HG02678 (cell line): ENCODE measurements around the gene ZNF681.
"Not testable (repeated sequence)": the region's sequence is repeated elsewhere in the genome, so short reads cannot be mapped to it uniquely, and the experiment has no call there.

ENCODE experiments used
- ATAC-seq: cut with Tn5 transposase; IDR thresholded peaks from one replicate; pipeline ENCODE4 v1.9.1; 2021; ENCODE audit warnings: mild to moderate bottlenecking, moderate library complexity; ENCODE audit not compliant: unreplicated experiment

Gene ZNF681

DNA sequence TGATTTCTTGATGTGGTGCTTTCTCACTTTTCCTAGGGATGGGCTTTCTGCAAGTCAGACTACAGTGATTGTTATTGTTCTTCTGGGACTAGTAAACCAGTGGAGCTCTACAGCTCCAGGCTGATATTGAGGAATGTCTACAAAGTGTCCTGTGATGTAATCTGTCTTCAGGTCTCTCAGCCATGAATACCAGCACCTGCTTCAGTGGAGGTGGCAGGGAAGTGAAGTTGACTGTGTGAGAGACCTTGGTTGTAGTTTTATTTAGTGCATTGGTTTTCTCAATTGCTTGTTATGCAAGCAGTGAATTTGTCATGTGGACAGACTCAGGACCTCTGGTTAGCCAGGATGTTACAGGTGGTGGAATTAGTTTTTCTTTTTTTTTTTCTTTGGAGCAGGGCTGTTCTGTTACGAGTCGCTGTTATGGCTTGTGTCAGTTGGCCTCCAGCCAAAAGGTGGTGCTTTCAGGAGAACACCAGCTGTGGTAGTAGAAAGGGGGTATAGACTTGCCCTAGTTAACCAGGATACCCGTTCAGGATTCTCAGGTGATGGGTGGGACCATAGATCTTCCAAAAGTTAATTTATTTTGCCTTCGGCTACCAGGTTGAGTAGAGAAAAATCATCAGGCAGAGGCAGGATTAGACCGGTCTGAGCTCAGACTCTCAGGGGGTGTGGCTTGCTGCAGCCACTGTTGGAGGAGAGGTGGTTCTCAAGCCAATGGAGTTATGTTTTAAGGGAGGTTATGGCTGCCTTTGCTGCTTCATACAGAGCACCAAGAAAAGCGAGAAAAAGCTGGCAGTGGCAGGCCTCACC lies 59.8 kb downstream of the ZNF681 start:
- ATAC-seq, result no peak

DNA sequence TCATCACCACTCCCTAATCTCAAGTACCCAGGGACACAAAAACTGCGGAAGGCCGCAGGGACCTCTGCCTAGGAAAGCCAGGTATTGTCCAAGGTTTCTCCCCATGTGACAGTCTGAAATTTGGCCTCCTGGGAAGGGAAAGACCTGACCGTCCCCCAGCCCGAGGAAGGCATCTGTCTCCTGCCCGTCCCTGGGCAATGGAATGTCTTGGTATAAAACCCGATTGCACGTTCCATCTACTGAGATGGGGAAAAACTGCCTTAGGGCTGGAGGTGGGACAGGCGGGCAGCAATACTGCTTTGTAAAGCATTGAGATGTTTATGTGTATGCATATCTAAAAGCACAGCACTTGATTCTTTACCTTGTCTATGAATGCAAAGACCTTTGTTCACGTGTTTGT lies 65.8 kb downstream of the ZNF681 start:
- ATAC-seq, result not testable (repeated sequence)
